ENCODE results near the gene TTBK1.
A peak's percentile ranks its signal among the peaks of the same experiment; 100 is the strongest.

TTBK1 gene

GRCh38 chr6:43262780-43263313, 19.6 kb downstream of the TTBK1 start:
- no peak for DNase-seq (ENCODE audit: low read depth)
- TF ChIP-seq CTCF (IDR thresholded peaks at IDR 0.05; ENCODE audit: insufficient read depth, low read depth, low read length, missing control alignments), result no peak
- no peak overlapping the region for H3K4me3 ChIP-seq (ENCODE audit: low read depth, low read length)

DNA sequence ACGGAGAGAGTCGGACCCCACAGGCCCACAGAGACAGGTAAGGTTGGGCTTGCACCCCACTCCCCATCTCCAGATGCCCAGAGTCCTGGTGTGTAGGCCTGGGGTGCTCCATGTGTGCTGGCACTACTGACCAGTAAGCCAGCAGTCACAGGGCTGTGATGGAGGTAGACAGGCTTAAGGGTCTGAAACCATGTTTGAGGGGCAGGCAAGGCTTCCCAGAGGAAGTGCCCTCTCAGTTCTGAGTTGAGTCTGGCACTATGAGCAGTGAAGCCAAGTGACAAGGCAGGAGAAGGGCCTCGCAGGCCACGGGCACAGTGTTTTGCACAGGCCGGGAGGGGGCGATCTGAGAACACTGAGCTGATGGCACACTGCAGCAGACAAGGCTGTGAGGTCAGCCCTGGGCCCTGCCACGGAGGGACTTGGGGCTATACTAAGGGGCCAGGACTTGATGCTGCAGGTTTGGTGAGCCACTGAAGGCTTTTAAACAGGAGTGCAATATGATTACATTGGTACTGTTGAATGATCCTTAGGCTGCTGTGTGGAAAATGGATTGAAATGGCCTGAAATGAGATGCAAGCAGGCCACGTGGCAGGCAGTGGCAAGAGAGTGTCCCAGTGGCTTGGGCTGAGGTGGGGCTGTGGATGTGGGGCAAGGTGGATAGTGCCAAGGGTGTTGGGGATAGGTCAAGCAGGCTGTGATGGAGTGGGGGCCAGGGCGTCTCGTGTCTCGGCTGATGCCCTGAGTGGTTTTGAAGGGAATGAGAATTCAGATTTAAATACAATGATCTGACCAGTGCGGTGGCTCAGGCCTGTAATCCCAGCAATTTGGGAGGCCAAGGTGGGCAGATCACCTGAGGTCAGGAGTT, 20.3 kb downstream of the TTBK1 start:
- peak; percentile 95 for TF ChIP-seq CTCF (IDR thresholded peaks at IDR 0.05; ENCODE audit: insufficient read depth, low read depth, low read length, missing control alignments)
- H3K4me3 ChIP-seq (ENCODE audit: low read depth, low read length), result no peak overlapping the region
- DNase-seq (ENCODE audit: low read depth), result peak; percentile 85

DNA sequence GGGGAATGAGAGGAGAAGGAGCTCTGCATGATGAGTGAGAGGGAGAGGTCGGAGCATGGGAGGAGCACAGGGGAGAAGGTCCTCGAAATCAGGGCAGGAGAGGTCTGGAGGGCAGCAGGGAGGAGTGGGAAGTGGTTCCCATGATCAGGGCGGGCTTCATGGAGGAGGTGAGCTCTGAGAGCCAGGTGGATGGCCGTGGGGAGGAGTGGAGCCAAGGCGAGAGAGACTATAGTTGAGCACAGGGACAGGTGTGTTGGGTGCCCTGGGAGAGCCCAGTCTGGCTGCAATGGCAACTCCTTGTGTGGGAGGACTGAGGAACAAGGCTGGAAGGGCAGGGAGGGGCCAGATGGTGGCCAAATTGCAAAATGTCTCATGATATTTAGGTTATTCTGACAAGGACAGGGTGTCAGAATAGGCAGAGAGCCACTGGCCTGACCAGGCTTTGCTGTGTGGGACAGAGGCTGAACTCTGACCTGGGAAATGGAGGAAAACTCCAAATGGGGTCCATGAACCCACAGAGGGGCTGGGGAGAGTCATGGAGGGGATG, 21.4 kb downstream of the TTBK1 start:
- no peak overlapping the region for H3K4me3 ChIP-seq (ENCODE audit: low read depth, low read length)
- no peak for TF ChIP-seq CTCF (IDR thresholded peaks at IDR 0.05; ENCODE audit: insufficient read depth, low read depth, low read length, missing control alignments)
- no peak for DNase-seq (ENCODE audit: low read depth)

GRCh38 chr6:43265564-43265963, 22.3 kb downstream of the TTBK1 start:
- no peak overlapping the region for H3K4me3 ChIP-seq (ENCODE audit: low read depth, low read length)
- no peak for DNase-seq (ENCODE audit: low read depth)
- no peak for TF ChIP-seq CTCF (IDR thresholded peaks at IDR 0.05; ENCODE audit: insufficient read depth, low read depth, low read length, missing control alignments)

- no peak for DNase-seq (ENCODE audit: low read depth)
These were observed 24.5 kb downstream of the TTBK1 start for GRCh38 chr6:43267619-43268354.

DNA sequence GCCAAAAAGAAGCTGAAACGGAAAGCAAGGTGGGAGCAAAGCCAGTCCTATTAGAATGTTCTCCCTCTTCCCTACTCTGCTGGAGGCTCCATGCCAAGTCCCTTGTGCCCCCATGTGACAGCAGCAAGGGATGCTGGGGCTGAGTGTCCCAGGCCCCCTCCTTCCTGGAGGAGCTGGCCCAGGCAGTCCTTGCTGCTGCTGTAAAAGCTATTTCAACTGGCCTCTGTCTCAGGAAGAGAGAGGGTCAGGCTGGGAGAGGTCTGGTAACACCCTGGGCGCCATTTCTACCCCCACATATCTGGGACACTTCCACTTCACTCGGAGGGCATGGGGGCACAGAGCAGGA, 25.0 kb downstream of the TTBK1 start:
- TF ChIP-seq CTCF (IDR thresholded peaks at IDR 0.05; ENCODE audit: insufficient read depth, low read depth, low read length, missing control alignments), result no peak
- no peak for DNase-seq (ENCODE audit: low read depth)
- H3K4me3 ChIP-seq (ENCODE audit: low read depth, low read length), result no peak overlapping the region

More at GRCh38 chr6:43267619-43268354, 24.5 kb downstream of the TTBK1 start:
- TF ChIP-seq CTCF (IDR thresholded peaks at IDR 0.05; ENCODE audit: insufficient read depth, low read depth, low read length, missing control alignments), result no peak
- H3K4me3 ChIP-seq (ENCODE audit: low read depth, low read length), result no peak overlapping the region

Data from GM12865 (cell line).